Choroid plexus epithelial cell (primary cell): ENCODE data around the gene PSIP1.

Source experiments
- DNase-seq: peaks from one replicate; pipeline ENCODE4 v3.0.0-alpha.2; 2010; ENCODE audit warnings: low read depth
- H3K4me3 ChIP-seq: 2 replicates; pipeline ENCODE4 v1.5.1; 2011; ENCODE audit warnings: low read depth, mild to moderate bottlenecking, control low read depth, low read length, moderate library complexity
- TF ChIP-seq, protein P1 (sequence below): conservative IDR thresholded peaks from 2 replicates; pipeline ENCODE4 v1.5.1; 2011; ENCODE audit warnings: low read depth, mild to moderate bottlenecking, control low read depth, inconsistent platforms, low read length, moderate library complexity

Gene PSIP1

DNA sequence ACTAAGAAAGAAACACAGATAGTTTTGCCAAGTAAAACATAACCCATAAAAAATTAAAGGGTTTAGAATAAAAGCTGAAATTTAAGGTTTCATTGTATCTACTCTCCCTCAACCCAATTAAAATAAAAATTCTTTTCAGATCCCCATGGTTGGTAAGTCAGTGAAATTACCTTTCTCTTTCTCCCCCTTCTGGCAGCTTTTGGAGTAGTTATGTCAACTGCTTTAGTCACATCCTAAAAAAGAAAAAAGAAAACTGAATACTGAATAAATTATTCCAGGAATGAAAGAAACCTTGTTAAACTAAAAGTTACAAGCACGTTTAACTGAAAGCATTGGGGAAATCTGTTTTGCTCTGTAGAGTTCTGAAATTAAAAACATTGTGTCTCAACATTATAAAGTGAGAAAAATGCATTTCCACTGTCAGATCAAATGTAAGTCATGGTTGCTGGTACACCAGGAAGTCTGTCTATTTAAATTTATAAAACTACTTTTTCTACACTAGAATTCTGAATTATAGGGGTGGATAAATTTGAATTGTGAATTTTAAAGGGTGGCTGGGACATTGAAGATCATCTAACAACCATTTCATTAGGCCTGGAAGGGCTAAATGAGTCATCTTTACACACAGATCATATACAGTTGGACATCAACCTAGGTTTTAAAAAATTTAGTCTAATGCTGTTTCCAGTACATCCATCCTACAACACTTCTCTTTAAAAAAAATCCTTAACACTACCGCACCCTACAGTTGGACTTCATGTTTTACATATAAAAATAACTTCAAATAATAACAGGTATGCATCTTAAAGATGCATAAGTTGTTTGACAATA lies 24.7 kb downstream of the PSIP1 start:
- peak; percentile 60 for DNase-seq
- no peak overlapping the region for H3K4me3 ChIP-seq
- TF ChIP-seq, protein P1, sequence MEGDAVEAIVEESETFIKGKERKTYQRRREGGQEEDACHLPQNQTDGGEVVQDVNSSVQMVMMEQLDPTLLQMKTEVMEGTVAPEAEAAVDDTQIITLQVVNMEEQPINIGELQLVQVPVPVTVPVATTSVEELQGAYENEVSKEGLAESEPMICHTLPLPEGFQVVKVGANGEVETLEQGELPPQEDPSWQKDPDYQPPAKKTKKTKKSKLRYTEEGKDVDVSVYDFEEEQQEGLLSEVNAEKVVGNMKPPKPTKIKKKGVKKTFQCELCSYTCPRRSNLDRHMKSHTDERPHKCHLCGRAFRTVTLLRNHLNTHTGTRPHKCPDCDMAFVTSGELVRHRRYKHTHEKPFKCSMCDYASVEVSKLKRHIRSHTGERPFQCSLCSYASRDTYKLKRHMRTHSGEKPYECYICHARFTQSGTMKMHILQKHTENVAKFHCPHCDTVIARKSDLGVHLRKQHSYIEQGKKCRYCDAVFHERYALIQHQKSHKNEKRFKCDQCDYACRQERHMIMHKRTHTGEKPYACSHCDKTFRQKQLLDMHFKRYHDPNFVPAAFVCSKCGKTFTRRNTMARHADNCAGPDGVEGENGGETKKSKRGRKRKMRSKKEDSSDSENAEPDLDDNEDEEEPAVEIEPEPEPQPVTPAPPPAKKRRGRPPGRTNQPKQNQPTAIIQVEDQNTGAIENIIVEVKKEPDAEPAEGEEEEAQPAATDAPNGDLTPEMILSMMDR, result peak; percentile 58

DNA sequence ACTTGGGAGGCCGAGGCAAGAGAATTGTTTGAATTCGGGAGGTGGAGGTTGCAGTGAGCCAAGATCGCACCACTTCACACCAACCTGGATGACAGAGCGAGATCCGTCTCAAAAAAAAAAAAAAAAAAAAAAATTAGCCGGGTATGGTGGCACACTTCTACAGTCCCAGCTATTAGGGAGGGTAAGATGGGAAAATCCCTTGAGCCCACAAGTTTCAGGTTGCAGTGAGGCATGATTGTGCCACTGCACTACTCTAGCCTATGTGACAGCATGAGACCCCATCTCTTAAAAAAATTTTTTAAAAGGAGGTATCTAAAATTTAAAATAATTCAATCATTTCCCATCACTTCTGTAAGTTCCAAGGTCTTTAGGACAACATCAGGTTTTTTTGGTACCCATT lies 26.0 kb downstream of the PSIP1 start:
- DNase-seq, result no peak
- TF ChIP-seq, protein P1, result no peak

DNA sequence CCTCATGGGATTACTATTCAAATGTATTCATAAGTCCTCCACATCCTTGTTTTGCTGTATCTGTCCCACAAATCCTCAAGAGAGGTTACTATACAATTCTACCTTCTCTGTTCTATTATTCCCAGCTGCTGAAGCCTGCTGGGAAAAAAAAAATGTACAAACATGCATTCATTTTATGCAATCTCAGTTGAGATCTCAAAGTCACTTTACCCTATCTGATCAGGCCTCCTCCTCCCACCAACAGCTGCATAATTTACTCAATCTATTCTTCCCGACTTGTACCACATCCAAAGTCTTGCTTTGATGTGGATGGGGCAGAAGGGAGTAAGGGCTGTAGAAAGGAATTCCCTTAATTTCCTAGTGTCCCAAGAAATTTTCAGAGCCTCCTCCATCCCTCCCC lies 28.6 kb downstream of the PSIP1 start:
- DNase-seq, result no peak
- no peak overlapping the region for H3K4me3 ChIP-seq
- TF ChIP-seq, protein P1, result no peak

More for the DNA sequence above, 26.0 kb downstream of the PSIP1 start:
- no peak overlapping the region for H3K4me3 ChIP-seq

DNA sequence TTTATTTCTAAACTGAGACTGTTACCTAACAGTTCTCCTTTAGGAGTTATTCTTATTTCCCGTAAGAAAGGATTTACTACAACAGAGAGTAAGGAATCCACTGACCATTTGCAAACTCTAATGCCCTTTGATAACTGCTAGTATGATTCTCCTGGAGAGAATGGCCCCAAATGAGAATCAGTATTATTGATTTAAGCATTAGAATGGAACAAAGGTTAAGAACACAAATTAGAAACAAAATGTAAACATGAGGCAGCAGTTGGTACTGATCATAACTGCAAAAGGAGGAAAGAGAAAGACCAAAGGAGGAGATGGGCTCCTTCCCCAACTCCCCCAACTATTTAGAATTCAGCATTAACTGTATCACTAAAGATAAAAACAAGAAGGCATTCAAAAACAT lies 30.7 kb downstream of the PSIP1 start:
- TF ChIP-seq, protein P1, result no peak
- DNase-seq, result no peak
- H3K4me3 ChIP-seq, result no peak overlapping the region

DNA sequence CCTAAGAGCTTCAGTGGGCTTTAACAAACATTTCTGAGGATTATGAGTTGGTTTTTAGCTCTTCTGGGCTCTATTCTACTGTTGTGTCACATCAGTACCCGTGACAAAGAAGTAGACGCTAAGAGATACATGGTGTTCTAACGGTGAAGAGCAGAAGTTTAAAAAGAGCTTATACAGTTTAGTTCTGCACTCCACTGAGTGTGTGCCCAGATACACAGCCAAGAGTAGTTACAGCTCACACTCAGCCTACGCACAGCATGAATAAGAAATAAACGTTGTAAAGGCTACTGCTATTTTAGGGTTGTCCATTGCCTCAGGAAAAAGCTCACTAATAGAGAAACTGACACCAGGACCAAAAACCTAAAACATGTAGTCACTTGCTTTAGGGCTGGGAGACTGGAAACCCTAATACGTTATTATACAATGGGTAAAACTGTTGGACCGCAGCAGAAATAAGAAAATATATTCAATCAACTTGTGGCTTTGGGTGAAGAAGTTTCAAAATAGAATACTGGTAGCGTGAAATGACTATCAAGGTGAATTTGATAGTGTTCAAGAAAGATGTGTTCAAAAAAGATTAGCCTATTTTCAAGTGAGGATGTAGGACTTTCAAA lies 34.7 kb downstream of the PSIP1 start:
- no peak overlapping the region for H3K4me3 ChIP-seq
- TF ChIP-seq, protein P1, result no peak
- no peak for DNase-seq

DNA sequence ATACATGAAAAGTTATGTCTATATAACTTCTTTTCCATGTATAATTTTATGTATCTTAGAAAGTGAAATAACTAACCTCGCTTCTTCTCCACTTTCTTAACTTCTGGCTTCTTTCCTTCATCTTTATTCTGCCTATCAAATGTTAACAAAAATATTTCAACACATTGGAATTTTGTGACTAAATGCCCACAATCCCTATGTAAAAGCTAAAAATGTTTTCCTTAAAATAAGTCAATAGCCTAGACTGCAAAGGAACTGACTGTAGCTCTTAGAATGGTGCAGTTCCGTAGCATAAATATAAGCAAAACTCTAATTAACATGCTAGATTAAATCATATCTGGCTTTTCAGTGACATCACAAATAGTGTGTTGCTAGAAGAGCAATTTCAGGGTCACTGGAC lies 40.9 kb downstream of the PSIP1 start:
- H3K4me3 ChIP-seq, result no peak overlapping the region
- peak; percentile 12 for DNase-seq
- TF ChIP-seq, protein P1, result no peak

DNA sequence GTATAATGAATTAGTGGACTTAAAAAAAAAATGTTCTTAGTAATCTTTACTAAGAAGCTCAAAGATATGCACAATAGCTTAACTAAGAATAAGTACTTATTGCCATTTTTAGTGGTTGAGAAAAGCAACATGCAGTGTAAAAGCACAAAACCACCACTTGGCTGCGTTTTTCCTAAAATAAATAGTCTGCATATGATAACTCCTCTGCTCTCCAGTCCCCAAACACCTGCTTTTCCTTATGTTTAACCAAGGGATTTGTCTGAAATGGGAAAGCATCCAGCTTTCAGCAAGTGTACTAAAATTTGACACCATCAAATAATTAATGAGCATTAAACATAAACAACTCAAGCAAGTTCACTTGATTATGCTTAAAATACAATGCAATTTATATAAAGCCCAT lies 41.4 kb downstream of the PSIP1 start:
- TF ChIP-seq, protein P1, result no peak
- H3K4me3 ChIP-seq, result no peak overlapping the region
- peak; percentile 25 for DNase-seq
